BLaER1 treated with 17β-estradiol and CSF1 and Interleukin-3, amounts not matched to agents 10 nM and 100 nM (cell line): ENCODE measurements around the gene CLEC18B.
"Not testable (repeated sequence)": the region's sequence is repeated elsewhere in the genome, so short reads cannot be mapped to it uniquely, and the experiment has no call there.

Experiments
- H3K27ac ChIP-seq, 11 experiments: shearing (Covaris generic); formaldehyde crosslinking; 2 replicates each; pipeline ENCODE4 v1.8.1; 2022
- H3K27me3 ChIP-seq, 11 experiments: shearing (Covaris generic); formaldehyde crosslinking; 2 replicates each; pipeline ENCODE4 v1.8.1; 2022
- H3K36me3 ChIP-seq, 11 experiments: shearing (Covaris generic); formaldehyde crosslinking; 2 replicates each; pipeline ENCODE4 v1.8.1; 2022
- H3K4me1 ChIP-seq, 10 experiments: shearing (Covaris generic); formaldehyde crosslinking; 2 replicates each; pipeline ENCODE4 v1.8.1; 2022
- H3K4me2 ChIP-seq, 11 experiments: shearing (Covaris generic); formaldehyde crosslinking; 2 replicates each; pipeline ENCODE4 v1.8.1; 2022
- H3K4me3 ChIP-seq, 10 experiments: shearing (Covaris generic); formaldehyde crosslinking; 2 replicates each; pipeline ENCODE4 v1.8.1; 2022
- H3K9ac ChIP-seq, 11 experiments: shearing (Covaris generic); formaldehyde crosslinking; 2 replicates each; pipeline ENCODE4 v1.8.1; 2022
- H3K9me3 ChIP-seq, 11 experiments: shearing (Covaris generic); formaldehyde crosslinking; replicated peaks in 1 of 11; 2 replicates each; pipeline ENCODE4 v1.8.1; 2022
- H4K20me1 ChIP-seq, 11 experiments: shearing (Covaris generic); formaldehyde crosslinking; 2 replicates each; pipeline ENCODE4 v1.8.1; 2022
- Cebpa-rat ChIP-seq, 11 experiments: shearing (Covaris generic); IDR thresholded peaks; 2 replicates each; pipeline ENCODE4 v1.8.1; 2022

Gene CLEC18B

DNA sequence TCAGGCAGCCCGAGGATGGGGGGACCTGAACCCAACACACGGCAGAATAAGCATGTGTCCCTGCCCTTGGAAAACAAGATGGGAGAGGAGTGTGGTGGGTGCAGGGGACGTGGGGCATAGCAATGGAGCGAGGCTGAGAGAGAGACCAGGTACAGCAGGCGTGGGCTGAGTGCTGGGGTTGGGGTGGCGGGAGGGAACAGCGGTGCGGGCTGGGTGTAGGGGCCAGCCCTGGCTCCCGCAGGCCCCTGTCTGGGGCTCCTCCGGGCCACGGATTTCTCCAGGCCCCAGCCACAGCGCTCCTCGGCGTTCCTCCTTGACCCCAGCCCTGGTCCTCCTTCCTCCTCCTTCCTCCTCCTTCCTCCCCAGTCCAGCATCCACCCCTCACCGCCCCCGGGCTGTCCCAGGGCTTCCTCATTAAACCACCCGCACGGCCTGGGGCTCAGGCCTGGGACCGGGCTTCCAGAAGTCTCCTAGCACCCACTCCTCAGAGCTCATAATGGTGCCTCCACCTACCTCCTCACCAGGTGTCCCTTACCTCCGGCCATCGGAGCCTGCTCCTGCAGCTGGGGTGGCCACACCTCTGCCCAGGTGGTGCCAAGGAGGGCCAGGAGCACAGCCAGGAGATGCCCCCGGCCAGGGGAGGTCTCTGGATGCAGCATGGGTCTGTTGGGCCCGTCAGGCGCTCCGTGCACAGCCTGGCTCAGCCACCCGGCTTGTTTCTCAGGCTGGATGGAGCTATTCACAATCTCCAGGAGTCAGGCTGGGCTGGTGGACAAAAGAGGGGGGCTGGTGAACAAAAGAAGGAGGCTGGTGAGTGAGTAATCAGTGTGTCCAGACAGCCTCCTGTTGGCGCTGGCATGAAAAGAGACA, at the start of gene CLEC18B:
TSS of gene CLEC18B (minus strand) at position 867 of the 870 bp plus-strand sequence. CDS start at position 659, 208 bp downstream.
- not testable (repeated sequence) for H3K4me2 ChIP-seq, H3K4me3 ChIP-seq, H3K9me3 ChIP-seq, H4K20me1 ChIP-seq, H3K36me3 ChIP-seq, H3K9ac ChIP-seq, H3K27ac ChIP-seq, H3K27me3 ChIP-seq
- peaks cover 0 to 10% (median 0%) of the 10 kb centered on the region in 10 experiments; a peak in 5 of 20 replicates for H3K4me1 ChIP-seq

DNA sequence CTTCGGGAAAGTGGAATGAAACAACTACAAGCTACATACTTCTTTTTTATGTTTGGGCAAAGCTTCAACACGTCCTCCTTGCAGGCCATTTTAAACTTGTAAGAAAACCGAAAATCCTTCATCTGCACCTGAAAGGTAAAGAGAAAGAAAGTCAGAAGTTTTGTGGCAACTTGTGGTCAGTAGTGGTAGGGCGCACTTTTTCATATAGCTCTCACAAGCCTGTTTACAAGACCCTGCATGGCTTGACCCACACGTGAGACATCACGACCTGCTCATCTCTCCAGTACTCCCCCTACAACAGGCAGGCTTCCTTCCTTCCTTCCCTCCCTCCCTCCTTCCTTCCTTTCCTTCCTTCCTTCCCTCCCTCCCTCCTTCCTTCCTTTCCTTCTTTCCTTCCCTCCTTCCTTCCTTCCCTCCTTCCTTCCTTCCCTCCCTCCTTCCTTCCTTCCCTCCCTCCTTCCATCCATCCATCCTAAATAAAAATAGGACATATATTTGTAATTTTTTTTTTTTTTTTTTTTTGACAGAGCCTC, 48.7 kb upstream of the CLEC18B start:
- H3K4me1 ChIP-seq, result peaks cover 0 to 75% (median 45%) of the 10 kb centered on the region in 10 experiments; a peak in 16 of 20 replicates
- peaks cover 92 to 100% (median 97%) of the 10 kb centered on the region in 11 experiments for H3K36me3 ChIP-seq
- H4K20me1 ChIP-seq, result peaks cover 0 to 21% (median 0%) of the 10 kb centered on the region in 11 experiments; a peak in 4 of 22 replicates
- no peak overlapping the region for H3K9ac ChIP-seq
- no peaks in the 10 kb centered on the region for H3K27me3 ChIP-seq
- H3K4me2 ChIP-seq, result peak overlapping the region in 2 of 11 experiments; percentile 16 to 18; a peak in 1 of 22 replicates
- H3K27ac ChIP-seq, result no peak overlapping the region
- no peak overlapping the region for H3K4me3 ChIP-seq
- no peaks in the 10 kb centered on the region for H3K9me3 ChIP-seq
- TF ChIP-seq Cebpa-rat (IDR thresholded peaks at IDR 0.05), result no peak

GRCh38 chr16:74468807-74469525, 47.7 kb upstream of the CLEC18B start:
- no peaks in the 10 kb centered on the region for H3K9me3 ChIP-seq
- H3K9ac ChIP-seq, result no peak overlapping the region
- H3K4me1 ChIP-seq, result peaks cover 0 to 83% (median 48%) of the 10 kb centered on the region in 10 experiments; a peak in 16 of 20 replicates
- no peaks in the 10 kb centered on the region for H3K27me3 ChIP-seq
- H3K27ac ChIP-seq, result 0 out of 22 replicates have a peak overlapping the region, but pooled peaks of 1 of the 11 experiments have one; percentile 12
- H3K4me2 ChIP-seq, result peak overlapping the region in 3 of 11 experiments; percentile 16 to 29 (median 18); a peak in 5 of 22 replicates
- TF ChIP-seq Cebpa-rat (IDR thresholded peaks at IDR 0.05), result no peak
- H4K20me1 ChIP-seq, result peaks cover 0 to 15% (median 0%) of the 10 kb centered on the region in 11 experiments; a peak in 4 of 22 replicates
- H3K36me3 ChIP-seq, result peaks cover 92 to 100% (median 97%) of the 10 kb centered on the region in 11 experiments
- no peak overlapping the region for H3K4me3 ChIP-seq

- Histone ChIP-seq H3K9me3 (no peaks in the 10 kb centered on the region), H4K20me1 (peaks cover 0 to 11% (median 0%) of the 10 kb centered on the region in 11 experiments; a peak in 4 of 22 replicates), H3K36me3 (peaks cover 93 to 100% (median 99%) of the 10 kb centered on the region in 11 experiments), H3K27ac (no peak overlapping the region), H3K4me3 (no peak overlapping the region), H3K27me3 (no peaks in the 10 kb centered on the region), H3K4me1 (peaks cover 0 to 80% (median 43%) of the 10 kb centered on the region in 10 experiments; a peak in 16 of 20 replicates), H3K4me2 (peak overlapping the region in 6 of 11 experiments; percentile 52 to 77 (median 62); a peak in 11 of 22 replicates), H3K9ac (no peak overlapping the region)
- no peak for TF ChIP-seq Cebpa-rat (IDR thresholded peaks at IDR 0.05)
Observed at GRCh38 chr16:74466872-74467271, 45.6 kb upstream of the CLEC18B start.

DNA sequence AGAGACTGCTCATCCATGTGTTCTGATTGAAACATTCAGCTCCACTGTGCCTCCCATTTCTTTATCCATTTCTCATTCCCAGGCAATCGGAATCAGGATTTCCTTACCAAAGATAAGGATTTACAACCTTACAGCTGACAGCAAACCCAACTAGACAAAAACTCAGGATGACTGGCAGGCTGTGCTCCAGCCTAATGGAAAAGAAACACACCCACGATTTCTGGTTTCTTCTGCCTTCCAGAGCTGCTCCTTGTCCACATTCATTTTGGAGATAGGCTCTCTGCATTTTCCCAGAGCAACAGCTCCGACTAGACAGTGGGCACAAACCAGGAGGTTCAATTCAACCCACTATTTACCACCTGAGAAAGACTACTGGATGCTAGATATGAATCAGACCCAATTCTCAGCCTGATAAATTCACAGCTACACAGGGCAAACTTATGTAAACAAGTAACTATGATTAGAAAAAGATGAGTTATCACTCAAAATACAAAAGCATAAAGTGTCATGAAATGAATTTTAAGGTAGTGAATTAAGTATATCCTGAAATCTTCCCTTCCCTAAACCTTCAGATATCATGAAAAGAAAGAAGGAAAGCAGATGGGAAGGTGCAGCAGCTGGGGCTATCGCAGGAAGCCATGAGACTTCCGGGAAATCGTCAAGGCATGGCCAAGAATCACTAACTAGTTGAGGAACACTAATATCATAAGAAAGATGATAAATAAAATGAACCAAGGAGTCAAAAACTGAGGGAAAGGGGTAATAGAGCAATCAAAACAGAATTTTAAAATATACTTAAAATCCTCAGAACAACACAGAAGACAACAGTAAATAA, 44.8 kb upstream of the CLEC18B start:
- Histone ChIP-seq H3K9me3 (no peaks in the 10 kb centered on the region), H4K20me1 (peaks cover 0 to 3% (median 0%) of the 10 kb centered on the region in 11 experiments; a peak in 1 of 22 replicates), H3K4me1 (peaks cover 0 to 77% (median 35%) of the 10 kb centered on the region in 10 experiments; a peak in 16 of 20 replicates), H3K27ac (peak overlapping the region in 6 of 11 experiments; percentile 4 to 65 (median 11); a peak in 7 of 22 replicates), H3K36me3 (peaks cover 95 to 100% (median 99%) of the 10 kb centered on the region in 11 experiments), H3K9ac (peak overlapping the region in 3 of 11 experiments; percentile 1 to 30 (median 25); a peak in 2 of 22 replicates), H3K27me3 (no peaks in the 10 kb centered on the region), H3K4me3 (no peak overlapping the region), H3K4me2 (peak overlapping the region in 8 of 11 experiments; percentile 39 to 77 (median 62); a peak in 16 of 22 replicates)
- TF ChIP-seq Cebpa-rat (IDR thresholded peaks at IDR 0.05), result no peak

GRCh38 chr16:74465281-74465680, 44.0 kb upstream of the CLEC18B start:
- no peak for TF ChIP-seq Cebpa-rat (IDR thresholded peaks at IDR 0.05)
- Histone ChIP-seq H3K4me1 (peaks cover 0 to 70% (median 30%) of the 10 kb centered on the region in 10 experiments; a peak in 16 of 20 replicates), H3K9ac (peak overlapping the region in 4 of 11 experiments; percentile 1 to 30 (median 13); a peak in 4 of 22 replicates), H3K4me3 (no peak overlapping the region), H3K9me3 (no peaks in the 10 kb centered on the region), H3K27me3 (no peaks in the 10 kb centered on the region), H3K27ac (peak overlapping the region in 6 of 11 experiments; percentile 4 to 65 (median 11); a peak in 8 of 22 replicates), H4K20me1 (no peaks in the 10 kb centered on the region), H3K4me2 (peak overlapping the region in 8 of 11 experiments; percentile 39 to 77 (median 62); a peak in 17 of 22 replicates), H3K36me3 (peaks cover 95 to 100% (median 99%) of the 10 kb centered on the region in 11 experiments)

DNA sequence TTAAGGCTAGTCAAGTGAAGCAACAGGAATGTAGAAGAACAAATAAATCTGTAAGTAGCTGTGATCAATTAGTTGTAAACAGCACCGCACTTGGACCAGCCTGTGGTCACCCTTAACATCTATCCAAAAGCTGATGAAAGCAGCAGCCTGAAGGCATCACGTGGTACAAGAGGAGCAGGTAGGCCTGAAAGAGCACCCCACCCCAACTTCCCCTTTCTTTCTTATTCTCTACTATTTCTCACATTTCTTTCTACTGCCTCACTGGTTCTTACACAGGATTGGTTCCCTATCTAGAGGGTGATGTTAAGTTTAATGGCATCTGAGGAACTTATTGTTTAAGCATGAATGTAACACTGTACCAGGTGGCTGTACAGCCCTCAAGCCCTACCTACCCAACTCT, 42.6 kb upstream of the CLEC18B start:
- Histone ChIP-seq H3K27me3 (no peaks in the 10 kb centered on the region), H3K9me3 (no peaks in the 10 kb centered on the region), H3K27ac (no peak overlapping the region), H3K4me1 (peaks cover 0 to 58% (median 30%) of the 10 kb centered on the region in 10 experiments; a peak in 16 of 20 replicates), H3K4me2 (no peak overlapping the region), H3K4me3 (no peak overlapping the region), H3K9ac (no peak overlapping the region), H3K36me3 (peaks cover 96 to 100% (median 100%) of the 10 kb centered on the region in 11 experiments), H4K20me1 (no peaks in the 10 kb centered on the region)
- TF ChIP-seq Cebpa-rat (IDR thresholded peaks at IDR 0.05), result no peak

DNA sequence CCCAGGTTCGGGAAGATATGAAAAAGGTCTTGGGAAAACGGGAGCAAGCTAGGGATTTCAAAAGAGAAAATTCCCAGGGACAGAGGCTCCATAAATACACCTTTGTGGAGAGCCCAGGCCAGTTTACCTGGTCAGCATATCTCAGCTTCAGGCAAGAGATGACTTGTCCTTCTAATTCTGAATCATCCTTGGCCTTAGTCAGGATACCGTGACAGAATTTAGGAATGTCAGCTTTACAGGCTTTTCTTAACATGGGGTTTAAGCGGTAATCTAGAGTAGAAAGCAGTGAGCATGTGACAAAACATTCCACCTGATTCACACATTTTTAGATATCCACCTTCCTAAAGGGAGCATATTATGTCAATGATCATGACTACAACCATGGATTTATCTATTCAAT, 41.1 kb upstream of the CLEC18B start:
- no peak overlapping the region for H3K9ac ChIP-seq
- H3K27ac ChIP-seq, result no peak overlapping the region
- no peaks in the 10 kb centered on the region for H4K20me1 ChIP-seq
- TF ChIP-seq Cebpa-rat (IDR thresholded peaks at IDR 0.05), result no peak
- no peak overlapping the region for H3K4me2 ChIP-seq
- peaks cover 97 to 100% (median 100%) of the 10 kb centered on the region in 11 experiments for H3K36me3 ChIP-seq
- H3K27me3 ChIP-seq, result no peaks in the 10 kb centered on the region
- H3K9me3 ChIP-seq, result no peaks in the 10 kb centered on the region
- H3K4me1 ChIP-seq, result peaks cover 0 to 50% (median 30%) of the 10 kb centered on the region in 10 experiments; a peak in 16 of 20 replicates
- no peak overlapping the region for H3K4me3 ChIP-seq
